ENCODE results near the gene IGFL2. TPM values are rescaled to one million over a fixed set of nuclear protein-coding genes. Genes with fewer than 3 reads are reported as not detected.

IGFL2 gene
- total and polyA plus RNA-seq, 2 experiments from 2014 or later = not detected

- H3K9ac ChIP-seq = no peak overlapping the region
- H3K9me3 ChIP-seq (ENCODE audit: low read depth) = no peaks in the 10 kb centered on the region
- H4K20me1 ChIP-seq (ENCODE audit: insufficient read depth) = no peaks in the 10 kb centered on the region
- WGBS, 2 experiments (ENCODE audit: low coverage in 1 of 2, low lambda C conversion rate in 2 of 2, missing lambda C conversion rate in 2 of 2) = 97 to 99% methylated on average over 19 to 20 of the region's 20 CpGs
- H2AFZ ChIP-seq = no peak overlapping the region
- DNase-seq = no peak
- peaks cover 8% of the 10 kb centered on the region for H3K27me3 ChIP-seq (replicated peaks; ENCODE audit: insufficient read depth)
- H3F3A ChIP-seq (ENCODE audit: insufficient read depth) = peaks cover 19% of the 10 kb centered on the region
- H3K4me1 ChIP-seq (ENCODE audit: insufficient read depth) = peaks cover 24% of the 10 kb centered on the region
- H3K4me2 ChIP-seq (ENCODE audit: unreplicated experiment) = no peak overlapping the region
- TF ChIP-seq EZH2 (IDR thresholded peaks at IDR 0.05; ENCODE audit: insufficient read depth, poor library complexity, severe bottlenecking) = no peak
- TF ChIP-seq EZH2phosphoT487 (IDR thresholded peaks at IDR 0.05; ENCODE audit: insufficient read depth, low read depth) = no peak
- in situ Hi-C loops (cut with MboI) = loop anchor here (5.0 kb wide), 1 partner anchor 104 kb away; no protein-coding TSS in a partner anchor
- H3K79me2 ChIP-seq (ENCODE audit: insufficient read depth) = no peaks in the 10 kb centered on the region
- H3K36me3 ChIP-seq (ENCODE audit: low read depth) = no peaks in the 10 kb centered on the region
- no peaks in the 10 kb centered on the region for H3K9me2 ChIP-seq (ENCODE audit: insufficient read depth)
- no peak overlapping the region for H3K27ac ChIP-seq
- H3K4me3 ChIP-seq = no peak overlapping the region
These were observed 38.2 kb downstream of the IGFL2 start for GRCh38 chr19:46186101-46186716.

DNA sequence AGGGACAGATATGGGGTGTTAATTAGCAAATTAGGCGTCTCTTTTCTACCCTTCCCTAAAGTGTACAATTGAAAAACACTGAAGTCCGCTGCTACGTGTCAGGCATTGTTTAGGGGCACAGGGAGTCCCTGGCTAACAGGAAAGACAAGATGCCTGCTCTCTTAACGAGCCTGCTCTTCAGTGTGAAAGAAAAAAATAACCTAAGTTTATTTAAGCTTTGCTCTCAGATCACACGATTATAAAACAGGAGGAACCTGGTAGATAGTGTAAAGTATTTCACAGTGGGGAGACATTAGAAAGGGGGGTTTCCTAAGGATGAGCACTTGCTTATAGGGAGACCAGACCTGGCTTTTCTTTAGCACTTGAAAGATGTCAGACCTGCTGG, 38.7 kb downstream of the IGFL2 start:
- in situ Hi-C loops (cut with MboI) = loop anchor here (5.0 kb wide), 1 partner anchor 104 kb away; no protein-coding TSS in a partner anchor
- Histone ChIP-seq H3K9ac (no peak overlapping the region), H3K4me3 (no peak overlapping the region), H3K27me3 (replicated peaks; ENCODE audit: insufficient read depth) (peaks cover 9% of the 10 kb centered on the region), H4K20me1 (ENCODE audit: insufficient read depth) (no peaks in the 10 kb centered on the region), H3K4me1 (ENCODE audit: insufficient read depth) (peaks cover 19% of the 10 kb centered on the region), H3K9me3 (ENCODE audit: low read depth) (no peaks in the 10 kb centered on the region), H2AFZ (no peak overlapping the region), H3K36me3 (ENCODE audit: low read depth) (no peaks in the 10 kb centered on the region), H3K4me2 (ENCODE audit: unreplicated experiment) (no peak overlapping the region), H3K79me2 (ENCODE audit: insufficient read depth) (no peaks in the 10 kb centered on the region), H3F3A (ENCODE audit: insufficient read depth) (peaks cover 17% of the 10 kb centered on the region), H3K9me2 (ENCODE audit: insufficient read depth) (no peaks in the 10 kb centered on the region), H3K27ac (no peak overlapping the region)
- WGBS, 2 experiments (ENCODE audit: low coverage in 1 of 2, low lambda C conversion rate in 2 of 2, missing lambda C conversion rate in 2 of 2) = 89 to 94% methylated on average over 5 of the region's 5 CpGs
- no peak for DNase-seq
- TF ChIP-seq EZH2 (IDR thresholded peaks at IDR 0.05; ENCODE audit: insufficient read depth, poor library complexity, severe bottlenecking) (no peak), EZH2phosphoT487 (IDR thresholded peaks at IDR 0.05; ENCODE audit: insufficient read depth, low read depth) (no peak)

- no peak overlapping the region for H3K27ac ChIP-seq
- DNase-seq = no peak
- no peak overlapping the region for H2AFZ ChIP-seq
- no peaks in the 10 kb centered on the region for H3K36me3 ChIP-seq (ENCODE audit: low read depth)
- peaks cover 19% of the 10 kb centered on the region for H3F3A ChIP-seq (ENCODE audit: insufficient read depth)
- no peak overlapping the region for H3K9ac ChIP-seq
- no peak overlapping the region for H3K4me3 ChIP-seq
- peaks cover 9% of the 10 kb centered on the region for H3K4me1 ChIP-seq (ENCODE audit: insufficient read depth)
- no peaks in the 10 kb centered on the region for H4K20me1 ChIP-seq (ENCODE audit: insufficient read depth)
- 54 to 61% methylated on average over 8 of the region's 8 CpGs for WGBS, 2 experiments (ENCODE audit: low coverage in 1 of 2, low lambda C conversion rate in 2 of 2, missing lambda C conversion rate in 2 of 2)
- in situ Hi-C loops (cut with MboI) = loop anchor here (5.0 kb wide), 1 partner anchor 108 kb away; no protein-coding TSS in a partner anchor
- H3K27me3 ChIP-seq (replicated peaks; ENCODE audit: insufficient read depth) = peaks cover 28% of the 10 kb centered on the region
- no peak overlapping the region for H3K4me2 ChIP-seq (ENCODE audit: unreplicated experiment)
- no peaks in the 10 kb centered on the region for H3K9me3 ChIP-seq (ENCODE audit: low read depth)
- TF ChIP-seq EZH2phosphoT487 (IDR thresholded peaks at IDR 0.05; ENCODE audit: insufficient read depth, low read depth) (no peak), EZH2 (IDR thresholded peaks at IDR 0.05; ENCODE audit: insufficient read depth, poor library complexity, severe bottlenecking) (no peak)
- H3K79me2 ChIP-seq (ENCODE audit: insufficient read depth) = no peaks in the 10 kb centered on the region
- H3K9me2 ChIP-seq (ENCODE audit: insufficient read depth) = no peaks in the 10 kb centered on the region
These were observed 42.2 kb downstream of the IGFL2 start for GRCh38 chr19:46189971-46190888.

DNA sequence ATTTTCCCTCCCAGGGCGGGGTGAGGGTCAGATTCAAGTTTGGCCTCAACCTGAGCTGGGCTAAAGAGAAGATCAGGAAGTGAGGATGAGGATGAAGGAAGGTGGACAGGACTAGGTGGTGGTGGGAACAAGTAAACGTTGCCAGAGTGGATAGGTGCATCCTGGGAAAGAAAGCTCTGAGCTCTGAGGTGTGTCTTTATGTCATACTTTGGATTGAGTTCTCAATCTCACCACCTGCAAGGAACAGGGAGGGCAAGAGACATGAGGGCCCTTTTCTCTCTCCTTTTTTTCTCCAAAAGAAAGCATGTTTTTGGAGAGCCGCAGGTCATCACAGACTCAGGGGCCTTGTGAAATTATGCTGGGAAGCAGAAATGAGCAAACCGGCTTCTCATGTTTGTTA, 43.3 kb downstream of the IGFL2 start:
- no peaks in the 10 kb centered on the region for H3K9me2 ChIP-seq (ENCODE audit: insufficient read depth)
- H4K20me1 ChIP-seq (ENCODE audit: insufficient read depth) = no peaks in the 10 kb centered on the region
- H3K4me1 ChIP-seq (ENCODE audit: insufficient read depth) = peaks cover 4% of the 10 kb centered on the region
- no peak for DNase-seq
- 87 to 93% methylated on average over 4 of the region's 4 CpGs for WGBS, 2 experiments (ENCODE audit: low coverage in 1 of 2, low lambda C conversion rate in 2 of 2, missing lambda C conversion rate in 2 of 2)
- H3K36me3 ChIP-seq (ENCODE audit: low read depth) = no peaks in the 10 kb centered on the region
- H2AFZ ChIP-seq = no peak overlapping the region
- TF ChIP-seq EZH2phosphoT487 (IDR thresholded peaks at IDR 0.05; ENCODE audit: insufficient read depth, low read depth) = no peak
- no peak for TF ChIP-seq EZH2 (IDR thresholded peaks at IDR 0.05; ENCODE audit: insufficient read depth, poor library complexity, severe bottlenecking)
- in situ Hi-C loops (cut with MboI) = no loop called here
- H3K9ac ChIP-seq = no peak overlapping the region
- H3K4me3 ChIP-seq = no peak overlapping the region
- no peaks in the 10 kb centered on the region for H3K79me2 ChIP-seq (ENCODE audit: insufficient read depth)
- H3K4me2 ChIP-seq (ENCODE audit: unreplicated experiment) = no peak overlapping the region
- no peak overlapping the region for H3K27ac ChIP-seq
- H3K27me3 ChIP-seq (replicated peaks; ENCODE audit: insufficient read depth) = peaks cover 30% of the 10 kb centered on the region
- H3K9me3 ChIP-seq (ENCODE audit: low read depth) = no peaks in the 10 kb centered on the region
- peaks cover 16% of the 10 kb centered on the region for H3F3A ChIP-seq (ENCODE audit: insufficient read depth)
